Ascending aorta (tissue), 2 donors: ENCODE measurements around the gene PDIA5. TPM values are rescaled to one million over a fixed set of nuclear protein-coding genes. Genes with fewer than 3 reads are reported as not detected.
"Not testable (repeated sequence)": the region's sequence is repeated elsewhere in the genome, so short reads cannot be mapped to it uniquely, and the experiment has no call there.

ENCODE experiments used
- DNase-seq, 2 donors: peaks; one replicate each; pipeline ENCODE4 v3.0.0-alpha.2; 2019; ENCODE audit warnings: low spot score in 2 of 2
- H3K27ac ChIP-seq, 2 donors: fragments of 200-600 bp; sonication (generic); one replicate each; pipeline ENCODE4 v1.5.1; 2016 to 2017; ENCODE audit warnings: mild to moderate bottlenecking in 1 of 2
- H3K27me3 ChIP-seq: fragments of 200-600 bp; sonication (generic); one replicate; pipeline ENCODE4 v1.5.1; 2017
- H3K36me3 ChIP-seq, 2 donors: fragments of 200-600 bp; sonication (generic); one replicate each; pipeline ENCODE4 v1.5.1; 2016
- H3K4me1 ChIP-seq, 2 donors: fragments of 200-600 bp; sonication (generic); one replicate each; pipeline ENCODE4 v1.5.1; 2016 to 2017; ENCODE audit warnings: mild to moderate bottlenecking in 1 of 2
- H3K4me3 ChIP-seq, 2 donors: fragments of 200-600 bp; sonication (generic); one replicate each; pipeline ENCODE4 v1.5.1; 2016 to 2017; ENCODE audit warnings: mild to moderate bottlenecking in 1 of 2
- H3K9me3 ChIP-seq, 2 donors: fragments of 200-600 bp; sonication (generic); one replicate each; pipeline ENCODE4 v1.5.1; 2016
- CTCF ChIP-seq, 3 experiments: fragments of 200-600 bp in 2 of 3; fragments of 450-650 bp in 1 of 3; sonication (generic) in 2 of 3; IDR thresholded peaks; one replicate each; pipeline ENCODE4 v1.5.1; 2016 to 2019; ENCODE audit warnings: antibody characterized with exemption in 3 of 3, mild to moderate bottlenecking in 1 of 3, moderate library complexity in 1 of 3
- intact Hi-C: fragments of 100-400 bp; cut with DNase I; formaldehyde crosslinking; loops from one replicate; pipeline ENCODE4 v1.15.1; 2023
- total RNA-seq: library from RNA; depleted of rRNA; stranded (reverse); fragments of >200 nt; gene quantifications from one replicate; pipeline ENCODE4 v1.1.0, GENCODE V29; 2016

The PDIA5 gene
- total RNA-seq, 1 donor from 2014 or later: 21.3 TPM

GRCh38 chr3:123110282-123110975 lies 43.6 kb downstream of the PDIA5 start:
- DNase-seq: no peak
- no peak for TF ChIP-seq CTCF (IDR thresholded peaks at IDR 0.05)
- Histone ChIP-seq H3K27me3 (no peaks in the 10 kb centered on the region), H3K4me1 (no peaks in the 10 kb centered on the region), H3K36me3 (peaks cover 31 to 53% of the 10 kb centered on the region in 2 donors), H3K9me3 (no peaks in the 10 kb centered on the region), H3K4me3 (no peak overlapping the region), H3K27ac (no peak overlapping the region)
- intact Hi-C loops: no loop called here

- Histone ChIP-seq H3K27me3 (no peaks in the 10 kb centered on the region), H3K9me3 (no peaks in the 10 kb centered on the region), H3K36me3 (peaks cover 31 to 58% of the 10 kb centered on the region in 2 donors), H3K4me1 (no peaks in the 10 kb centered on the region), H3K27ac (no peak overlapping the region), H3K4me3 (no peak overlapping the region)
- no peak for TF ChIP-seq CTCF (IDR thresholded peaks at IDR 0.05)
- intact Hi-C loops: no loop called here
- DNase-seq: no peak
Observed at GRCh38 chr3:123110976-123111615, 44.3 kb downstream of the PDIA5 start.

GRCh38 chr3:123111640-123112039 lies 44.8 kb downstream of the PDIA5 start:
- DNase-seq: no peak
- no peaks in the 10 kb centered on the region for H3K4me1 ChIP-seq
- H3K36me3 ChIP-seq: peaks cover 36 to 58% of the 10 kb centered on the region in 2 donors
- H3K27me3 ChIP-seq: no peaks in the 10 kb centered on the region
- intact Hi-C loops: no loop called here
- H3K4me3 ChIP-seq: no peak overlapping the region
- H3K9me3 ChIP-seq: no peaks in the 10 kb centered on the region
- no peak overlapping the region for H3K27ac ChIP-seq
- no peak for TF ChIP-seq CTCF (IDR thresholded peaks at IDR 0.05)

- no peaks in the 10 kb centered on the region for H3K9me3 ChIP-seq
- H3K27ac ChIP-seq: no peak overlapping the region
- DNase-seq: no peak
- intact Hi-C loops: no loop called here
- H3K36me3 ChIP-seq: peaks cover 34 to 55% of the 10 kb centered on the region in 2 donors
- no peak overlapping the region for H3K4me3 ChIP-seq
- H3K4me1 ChIP-seq: no peaks in the 10 kb centered on the region
- TF ChIP-seq CTCF (IDR thresholded peaks at IDR 0.05): no peak
- no peaks in the 10 kb centered on the region for H3K27me3 ChIP-seq
Observed at GRCh38 chr3:123112232-123112631, 45.4 kb downstream of the PDIA5 start.

GRCh38 chr3:123112656-123113055 lies 45.8 kb downstream of the PDIA5 start:
- intact Hi-C loops, H3K27ac ChIP-seq, DNase-seq, H3K27me3 ChIP-seq, H3K4me3 ChIP-seq, H3K4me1 ChIP-seq, H3K9me3 ChIP-seq: not testable (repeated sequence)
- peaks cover 30 to 51% of the 10 kb centered on the region in 2 donors for H3K36me3 ChIP-seq

GRCh38 chr3:123113889-123114450 lies 47.1 kb downstream of the PDIA5 start:
- no peak for DNase-seq
- no peak overlapping the region for H3K27ac ChIP-seq

More at GRCh38 chr3:123113889-123114450, 47.1 kb downstream of the PDIA5 start:
- Histone ChIP-seq H3K36me3 (peaks cover 35 to 56% of the 10 kb centered on the region in 2 donors), H3K4me1 (no peaks in the 10 kb centered on the region), H3K27me3 (no peaks in the 10 kb centered on the region), H3K4me3 (no peak overlapping the region), H3K9me3 (no peaks in the 10 kb centered on the region)
- no peak for TF ChIP-seq CTCF (IDR thresholded peaks at IDR 0.05)
- intact Hi-C loops: no loop called here
